GM12878 (cell line): ENCODE measurements around the gene ANKRD65.
"Not testable (repeated sequence)": the region's sequence is repeated elsewhere in the genome, so short reads cannot be mapped to it uniquely, and the experiment has no call there.

Source experiments
- CREM ChIP-seq: IDR thresholded peaks from 2 replicates; pipeline ENCODE4 v1.6.1; 2014; ENCODE audit warnings: antibody characterized with exemption, low read depth
- NFYB ChIP-seq: IDR thresholded peaks from 2 replicates; pipeline ENCODE4 v1.6.1; 2011; ENCODE audit warnings: low read depth, mild to moderate bottlenecking, low read length, improper control_type of control experiment, moderate library complexity; ENCODE audit not compliant: insufficient read depth
- POLR2AphosphoS5 ChIP-seq: IDR thresholded peaks from 2 replicates; pipeline ENCODE4 v1.6.1; 2011; ENCODE audit warnings: mild to moderate bottlenecking, low read length, inconsistent platforms
- RB1 ChIP-seq: fragments of 450-650 bp; formaldehyde crosslinking; IDR thresholded peaks from 2 replicates; pipeline ENCODE4 v1.6.1; 2017; ENCODE audit warnings: mild to moderate bottlenecking, borderline replicate concordance
- SMC3 ChIP-seq: IDR thresholded peaks from 2 replicates; pipeline ENCODE4 v1.6.1; 2011; ENCODE audit warnings: low read length, improper control_type of control experiment, borderline replicate concordance
- TF ChIP-seq, protein P1 (sequence below), 3 experiments: IDR thresholded peaks in 2 of 3; conservative IDR thresholded peaks in 1 of 3; 2 replicates each; pipeline ENCODE4 v1.5.1; 2011; ENCODE audit warnings: low read depth in 3 of 3, low read length in 3 of 3, mild to moderate bottlenecking in 3 of 3, control low read depth in 2 of 3, moderate library complexity in 2 of 3, inconsistent platforms in 1 of 3, mixed read lengths in 1 of 3; ENCODE audit not compliant: control insufficient read depth in 2 of 3, insufficient read depth in 1 of 3; ENCODE audit errors: extremely low read depth in 1 of 3

DNA sequence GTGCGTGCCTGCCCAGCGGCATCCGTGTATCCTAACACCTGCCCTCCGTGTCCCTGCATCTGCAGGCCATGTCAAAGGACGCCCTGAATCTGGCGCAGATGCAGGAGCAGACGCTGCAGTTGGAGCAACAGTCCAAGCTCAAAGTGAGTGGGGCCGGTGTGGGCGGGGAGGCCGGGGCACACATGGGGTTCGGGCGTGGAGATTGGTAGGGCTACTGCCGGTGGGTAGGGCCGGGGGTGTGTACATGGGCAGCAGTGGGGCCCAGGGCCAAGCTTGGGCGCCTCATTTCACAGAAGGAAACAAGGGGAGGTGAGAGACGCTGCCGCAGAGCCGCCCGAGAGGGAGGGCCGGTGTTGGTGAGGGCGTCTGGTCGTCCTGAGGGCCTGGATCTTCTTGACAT, 29.5 kb upstream of the ANKRD65 start:
- not testable (repeated sequence) for TF ChIP-seq NFYB, RB1, POLR2AphosphoS5, CREM, SMC3
- TF ChIP-seq, protein P1, sequence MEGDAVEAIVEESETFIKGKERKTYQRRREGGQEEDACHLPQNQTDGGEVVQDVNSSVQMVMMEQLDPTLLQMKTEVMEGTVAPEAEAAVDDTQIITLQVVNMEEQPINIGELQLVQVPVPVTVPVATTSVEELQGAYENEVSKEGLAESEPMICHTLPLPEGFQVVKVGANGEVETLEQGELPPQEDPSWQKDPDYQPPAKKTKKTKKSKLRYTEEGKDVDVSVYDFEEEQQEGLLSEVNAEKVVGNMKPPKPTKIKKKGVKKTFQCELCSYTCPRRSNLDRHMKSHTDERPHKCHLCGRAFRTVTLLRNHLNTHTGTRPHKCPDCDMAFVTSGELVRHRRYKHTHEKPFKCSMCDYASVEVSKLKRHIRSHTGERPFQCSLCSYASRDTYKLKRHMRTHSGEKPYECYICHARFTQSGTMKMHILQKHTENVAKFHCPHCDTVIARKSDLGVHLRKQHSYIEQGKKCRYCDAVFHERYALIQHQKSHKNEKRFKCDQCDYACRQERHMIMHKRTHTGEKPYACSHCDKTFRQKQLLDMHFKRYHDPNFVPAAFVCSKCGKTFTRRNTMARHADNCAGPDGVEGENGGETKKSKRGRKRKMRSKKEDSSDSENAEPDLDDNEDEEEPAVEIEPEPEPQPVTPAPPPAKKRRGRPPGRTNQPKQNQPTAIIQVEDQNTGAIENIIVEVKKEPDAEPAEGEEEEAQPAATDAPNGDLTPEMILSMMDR (IDR thresholded peaks at IDR 0.05 in 2 of 3, conservative IDR thresholded peaks at IDR 0.05 in 1 of 3; ENCODE audit: control insufficient read depth in 2 of 3, extremely low read depth in 1 of 3, insufficient read depth in 1 of 3, low read depth in 3 of 3, low read length in 3 of 3), result not testable (repeated sequence)
